Fibroblast of lung (primary cell): ENCODE measurements around the gene GABBR2. TPM values are rescaled to one million over a fixed set of nuclear protein-coding genes. Genes with fewer than 3 reads are reported as not detected.

Source experiments
- DNase-seq, 2 donors: peaks; one replicate each; pipeline versions ENCODE4 v3.0.0 to v3.0.0-alpha.2; 2010; ENCODE audit warnings: low read depth in 2 of 2
- H2AFZ ChIP-seq: 2 replicates; pipeline ENCODE4 v1.5.1; 2012; ENCODE audit warnings: low read length, control low read depth, inconsistent platforms
- H3K27ac ChIP-seq: 2 replicates; pipeline ENCODE4 v1.5.1; 2011; ENCODE audit warnings: low read length, control low read depth; ENCODE audit not compliant: insufficient read depth
- H3K27me3 ChIP-seq: 2 replicates; pipeline ENCODE4 v1.5.1; 2011; ENCODE audit warnings: mild to moderate bottlenecking, low read length; ENCODE audit not compliant: control insufficient read depth, insufficient read depth
- H3K36me3 ChIP-seq: 2 replicates; pipeline ENCODE4 v1.5.1; 2011; ENCODE audit warnings: low read length; ENCODE audit not compliant: control insufficient read depth, insufficient read depth
- H3K4me1 ChIP-seq: 2 replicates; pipeline ENCODE4 v1.5.1; 2011; ENCODE audit warnings: low read length; ENCODE audit not compliant: control insufficient read depth, insufficient read depth; ENCODE audit errors: extremely low read depth
- H3K4me2 ChIP-seq: 2 replicates; pipeline ENCODE4 v1.5.1; 2011; ENCODE audit warnings: low read length, control low read depth; ENCODE audit not compliant: insufficient read depth; ENCODE audit errors: extremely low read depth
- H3K4me3 ChIP-seq, 4 experiments: fragments of 200-600 bp in 1 of 4; sonication (generic) in 1 of 4; replicated peaks in 1 of 4; 2 replicates each; pipeline ENCODE4 v1.5.1; 2011 to 2016; ENCODE audit warnings: low read length in 4 of 4, low read depth in 3 of 4, mild to moderate bottlenecking in 3 of 4, control low read depth in 2 of 4, inconsistent platforms in 1 of 4, mixed read lengths in 1 of 4; ENCODE audit not compliant: insufficient read depth in 1 of 4; ENCODE audit errors: control extremely low read depth in 1 of 4
- H3K79me2 ChIP-seq: 2 replicates; pipeline ENCODE4 v1.5.1; 2012; ENCODE audit warnings: mild to moderate bottlenecking, low read length, inconsistent platforms; ENCODE audit not compliant: control insufficient read depth, insufficient read depth
- H3K9ac ChIP-seq: 2 replicates; pipeline ENCODE4 v1.5.1; 2011; ENCODE audit warnings: mild to moderate bottlenecking, low read length, control low read depth; ENCODE audit not compliant: insufficient read depth
- H3K9me3 ChIP-seq: 2 replicates; pipeline ENCODE4 v1.5.1; 2012; ENCODE audit warnings: low read depth, low read length; ENCODE audit not compliant: control insufficient read depth, insufficient read depth
- H4K20me1 ChIP-seq: 2 replicates; pipeline ENCODE4 v1.5.1; 2011; ENCODE audit warnings: low read length; ENCODE audit not compliant: control insufficient read depth, insufficient read depth; ENCODE audit errors: extremely low read depth
- EZH2 ChIP-seq: IDR thresholded peaks from 2 replicates; pipeline ENCODE4 v1.5.1; 2012; ENCODE audit warnings: low read length, control low read depth, mild to moderate bottlenecking; ENCODE audit errors: missing control alignments
- polyA plus RNA-seq, 2 donors: library from polyadenylated mRNA; depleted of rRNA in 1 of 2; stranded (reverse) in 1 of 2; unstranded in 1 of 2; fragments of >200 nt; gene quantifications; 2 replicates each; pipeline ENCODE4 v1.2.1, GENCODE V29; 2011 to 2012; ENCODE audit warnings: missing spikeins in 1 of 2
- total RNA-seq: library from RNA; depleted of rRNA; stranded (reverse); fragments of >200 nt; gene quantifications from 2 replicates; pipeline ENCODE4 v1.2.1, GENCODE V29; 2014
- TF ChIP-seq, protein P1 (sequence below), 2 donors: IDR thresholded peaks in 1 of 2; conservative IDR thresholded peaks in 1 of 2; 1 replicate in 1 of 2; 2 replicates in 1 of 2; pipeline ENCODE4 v1.5.1; 2011 to 2012; ENCODE audit warnings: low read length in 2 of 2, control low read depth in 1 of 2, inconsistent platforms in 1 of 2, low read depth in 1 of 2, mild to moderate bottlenecking in 1 of 2

GABBR2 gene
- total and polyA plus RNA-seq, 2 donors (not counting 1 experiment from before 2014, with no cell fraction given): 0.32 to 0.33 TPM

DNA sequence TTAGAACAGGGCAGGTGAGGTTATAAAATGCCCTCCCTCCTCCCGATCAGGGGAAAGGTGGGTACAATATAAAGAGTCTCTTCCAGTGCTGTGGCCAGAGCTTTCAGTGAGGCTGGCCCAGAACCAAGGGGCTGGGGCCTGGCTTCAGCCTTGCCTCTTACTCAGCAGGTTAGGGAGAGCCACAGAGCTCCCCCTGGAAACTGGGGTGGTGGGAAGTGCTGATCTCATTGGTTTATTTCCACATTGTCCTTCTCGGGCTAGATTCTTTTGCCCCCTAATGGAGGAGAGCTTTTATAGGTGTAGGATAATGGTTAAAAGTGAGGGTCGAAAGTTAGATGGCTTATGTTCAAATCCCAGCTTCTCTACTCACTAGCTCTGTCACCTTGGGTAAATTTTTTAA is 266.6 kb downstream of the GABBR2 start:
- H4K20me1 ChIP-seq: no peaks in the 10 kb centered on the region
- H3K9ac ChIP-seq: no peak overlapping the region
- TF ChIP-seq, protein P1, sequence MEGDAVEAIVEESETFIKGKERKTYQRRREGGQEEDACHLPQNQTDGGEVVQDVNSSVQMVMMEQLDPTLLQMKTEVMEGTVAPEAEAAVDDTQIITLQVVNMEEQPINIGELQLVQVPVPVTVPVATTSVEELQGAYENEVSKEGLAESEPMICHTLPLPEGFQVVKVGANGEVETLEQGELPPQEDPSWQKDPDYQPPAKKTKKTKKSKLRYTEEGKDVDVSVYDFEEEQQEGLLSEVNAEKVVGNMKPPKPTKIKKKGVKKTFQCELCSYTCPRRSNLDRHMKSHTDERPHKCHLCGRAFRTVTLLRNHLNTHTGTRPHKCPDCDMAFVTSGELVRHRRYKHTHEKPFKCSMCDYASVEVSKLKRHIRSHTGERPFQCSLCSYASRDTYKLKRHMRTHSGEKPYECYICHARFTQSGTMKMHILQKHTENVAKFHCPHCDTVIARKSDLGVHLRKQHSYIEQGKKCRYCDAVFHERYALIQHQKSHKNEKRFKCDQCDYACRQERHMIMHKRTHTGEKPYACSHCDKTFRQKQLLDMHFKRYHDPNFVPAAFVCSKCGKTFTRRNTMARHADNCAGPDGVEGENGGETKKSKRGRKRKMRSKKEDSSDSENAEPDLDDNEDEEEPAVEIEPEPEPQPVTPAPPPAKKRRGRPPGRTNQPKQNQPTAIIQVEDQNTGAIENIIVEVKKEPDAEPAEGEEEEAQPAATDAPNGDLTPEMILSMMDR (conservative IDR thresholded peaks at IDR 0.05 in 1 of 2, IDR thresholded peaks at IDR 0.05 in 1 of 2; ENCODE audit: low read depth in 1 of 2, low read length in 2 of 2): no peak
- no peak for TF ChIP-seq EZH2
- no peaks in the 10 kb centered on the region for H3K79me2 ChIP-seq
- H3K4me3 ChIP-seq: no peak overlapping the region
- H3K36me3 ChIP-seq: no peaks in the 10 kb centered on the region
- no peaks in the 10 kb centered on the region for H3K9me3 ChIP-seq
- no peaks in the 10 kb centered on the region for H3K27me3 ChIP-seq
- no peak overlapping the region for H3K4me2 ChIP-seq
- DNase-seq: no peak
- no peak overlapping the region for H2AFZ ChIP-seq
- H3K4me1 ChIP-seq: no peaks in the 10 kb centered on the region
- no peak overlapping the region for H3K27ac ChIP-seq

- Histone ChIP-seq H3K9me3 (no peaks in the 10 kb centered on the region), H3K4me2 (no peak overlapping the region), H4K20me1 (no peaks in the 10 kb centered on the region), H3K36me3 (no peaks in the 10 kb centered on the region), H3K27ac (no peak overlapping the region), H3K4me3 (no peak overlapping the region), H3K27me3 (peaks cover 4% of the 10 kb centered on the region), H3K9ac (no peak overlapping the region), H3K4me1 (no peaks in the 10 kb centered on the region), H2AFZ (no peak overlapping the region), H3K79me2 (no peaks in the 10 kb centered on the region)
- peak; percentile 44 to 86 for DNase-seq
- TF ChIP-seq, protein P1 (conservative IDR thresholded peaks at IDR 0.05 in 1 of 2, IDR thresholded peaks at IDR 0.05 in 1 of 2; ENCODE audit: low read depth in 1 of 2, low read length in 2 of 2): no peak
- TF ChIP-seq EZH2: no peak
Observed at GRCh38 chr9:98438666-98439065, 270.1 kb downstream of the GABBR2 start.

DNA sequence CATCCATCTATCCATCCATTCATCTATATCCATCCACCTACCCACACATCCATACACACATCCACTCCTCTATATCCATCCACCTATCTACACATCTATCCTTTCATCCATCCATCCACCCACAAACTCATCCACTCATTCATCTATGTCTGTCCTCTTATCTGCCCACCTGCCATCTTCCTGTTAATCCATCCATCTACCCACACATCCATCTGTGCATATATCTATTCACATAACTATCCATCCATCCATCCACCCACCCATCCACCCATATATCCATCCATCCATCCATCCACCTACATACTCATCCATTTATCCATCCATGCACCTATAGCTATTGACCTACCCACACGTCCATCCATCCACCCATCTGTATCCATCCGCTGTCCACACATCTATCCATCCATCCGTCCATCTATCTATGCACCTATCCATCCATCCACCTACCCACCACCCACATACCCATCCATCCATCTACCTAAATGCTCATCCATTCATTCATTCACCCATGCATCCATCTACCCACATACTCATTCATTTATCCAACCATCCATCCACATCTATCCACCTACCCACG is 271.2 kb downstream of the GABBR2 start:
- no peak for TF ChIP-seq EZH2
- TF ChIP-seq, protein P1 (conservative IDR thresholded peaks at IDR 0.05 in 1 of 2, IDR thresholded peaks at IDR 0.05 in 1 of 2; ENCODE audit: low read depth in 1 of 2, low read length in 2 of 2): no peak
- Histone ChIP-seq H3K9ac (no peak overlapping the region), H3K36me3 (no peaks in the 10 kb centered on the region), H3K27ac (no peak overlapping the region), H3K79me2 (no peaks in the 10 kb centered on the region), H2AFZ (no peak overlapping the region), H3K4me2 (no peak overlapping the region), H3K4me3 (no peak overlapping the region), H3K9me3 (no peaks in the 10 kb centered on the region), H4K20me1 (no peaks in the 10 kb centered on the region), H3K4me1 (no peaks in the 10 kb centered on the region), H3K27me3 (peaks cover 4% of the 10 kb centered on the region)
- DNase-seq: no peak
